ENCODE data around the gene NEGR1.

NEGR1 gene

GRCh38 chr1:71921935-71922559 is 360.3 kb downstream of the NEGR1 start:
- H3K27me3 ChIP-seq (replicated peaks; ENCODE audit: control insufficient read depth, insufficient read depth, low read length) = no peaks in the 10 kb centered on the region
- H3K36me3 ChIP-seq (ENCODE audit: control insufficient read depth, insufficient read depth, low read length) = no peaks in the 10 kb centered on the region
- no peak for DNase-seq (ENCODE audit: extremely low read depth, insufficient read length)
- TF ChIP-seq CTCF (IDR thresholded peaks at IDR 0.05; ENCODE audit: insufficient read depth, low read length, poor library complexity, severe bottlenecking) = no peak
- no peak overlapping the region for H3K4me3 ChIP-seq (replicated peaks; ENCODE audit: low read depth, low read length)

- no peak for DNase-seq (ENCODE audit: extremely low read depth, insufficient read length)
- Histone ChIP-seq H3K4me3 (replicated peaks; ENCODE audit: low read depth, low read length) (no peak overlapping the region), H3K36me3 (ENCODE audit: control insufficient read depth, insufficient read depth, low read length) (no peaks in the 10 kb centered on the region), H3K27me3 (replicated peaks; ENCODE audit: control insufficient read depth, insufficient read depth, low read length) (no peaks in the 10 kb centered on the region)
- TF ChIP-seq CTCF (IDR thresholded peaks at IDR 0.05; ENCODE audit: insufficient read depth, low read length, poor library complexity, severe bottlenecking) = no peak
These were observed 361.1 kb downstream of the NEGR1 start for GRCh38 chr1:71921204-71921603.

- Histone ChIP-seq H3K36me3 (ENCODE audit: control insufficient read depth, insufficient read depth, low read length) (no peaks in the 10 kb centered on the region), H3K4me3 (replicated peaks; ENCODE audit: low read depth, low read length) (no peak overlapping the region), H3K27me3 (replicated peaks; ENCODE audit: control insufficient read depth, insufficient read depth, low read length) (no peaks in the 10 kb centered on the region)
- no peak for TF ChIP-seq CTCF (IDR thresholded peaks at IDR 0.05; ENCODE audit: insufficient read depth, low read length, poor library complexity, severe bottlenecking)
- DNase-seq (ENCODE audit: extremely low read depth, insufficient read length) = no peak
These were observed 361.8 kb downstream of the NEGR1 start for GRCh38 chr1:71920556-71920955.

- no peak for TF ChIP-seq CTCF (IDR thresholded peaks at IDR 0.05; ENCODE audit: insufficient read depth, low read length, poor library complexity, severe bottlenecking)
- no peak for DNase-seq (ENCODE audit: extremely low read depth, insufficient read length)
- Histone ChIP-seq H3K36me3 (ENCODE audit: control insufficient read depth, insufficient read depth, low read length) (no peaks in the 10 kb centered on the region), H3K4me3 (replicated peaks; ENCODE audit: low read depth, low read length) (no peak overlapping the region), H3K27me3 (replicated peaks; ENCODE audit: control insufficient read depth, insufficient read depth, low read length) (no peaks in the 10 kb centered on the region)
These were observed 362.4 kb downstream of the NEGR1 start for GRCh38 chr1:71919811-71920509.

- TF ChIP-seq CTCF (IDR thresholded peaks at IDR 0.05; ENCODE audit: insufficient read depth, low read length, poor library complexity, severe bottlenecking) = no peak
- H3K27me3 ChIP-seq (replicated peaks; ENCODE audit: control insufficient read depth, insufficient read depth, low read length) = no peaks in the 10 kb centered on the region
- H3K36me3 ChIP-seq (ENCODE audit: control insufficient read depth, insufficient read depth, low read length) = no peaks in the 10 kb centered on the region
- no peak overlapping the region for H3K4me3 ChIP-seq (replicated peaks; ENCODE audit: low read depth, low read length)
- no peak for DNase-seq (ENCODE audit: extremely low read depth, insufficient read length)
These were observed 363.7 kb downstream of the NEGR1 start for GRCh38 chr1:71918630-71919029.
